ENCODE data around the gene PILRA.

Gene PILRA

GRCh38 chr7:100384628-100385294 lies 11.5 kb downstream of the PILRA start:
- no peaks in the 10 kb centered on the region for H3K4me1 ChIP-seq (ENCODE audit: control insufficient read depth, insufficient read depth, low read length)
- no peak overlapping the region for H3K9ac ChIP-seq (ENCODE audit: low read length)
- H3K9me3 ChIP-seq (ENCODE audit: control insufficient read depth, low read length): no peaks in the 10 kb centered on the region
- no peak for DNase-seq (ENCODE audit: low read depth)
- H3K36me3 ChIP-seq (ENCODE audit: control insufficient read depth, insufficient read depth, low read length, severe bottlenecking): no peaks in the 10 kb centered on the region
- no peak overlapping the region for H3K4me3 ChIP-seq (ENCODE audit: low read length)
- H3K27me3 ChIP-seq (replicated peaks; ENCODE audit: control insufficient read depth, insufficient read depth, low read length): no peaks in the 10 kb centered on the region

GRCh38 chr7:100386940-100387339 lies 13.7 kb downstream of the PILRA start:
- no peak overlapping the region for H3K9ac ChIP-seq (ENCODE audit: low read length)
- H3K9me3 ChIP-seq (ENCODE audit: control insufficient read depth, low read length): no peaks in the 10 kb centered on the region
- no peak overlapping the region for H3K4me3 ChIP-seq (ENCODE audit: low read length)
- H3K36me3 ChIP-seq (ENCODE audit: control insufficient read depth, insufficient read depth, low read length, severe bottlenecking): no peaks in the 10 kb centered on the region
- H3K4me1 ChIP-seq (ENCODE audit: control insufficient read depth, insufficient read depth, low read length): no peaks in the 10 kb centered on the region
- DNase-seq (ENCODE audit: low read depth): no peak
- H3K27me3 ChIP-seq (replicated peaks; ENCODE audit: control insufficient read depth, insufficient read depth, low read length): no peaks in the 10 kb centered on the region

DNA sequence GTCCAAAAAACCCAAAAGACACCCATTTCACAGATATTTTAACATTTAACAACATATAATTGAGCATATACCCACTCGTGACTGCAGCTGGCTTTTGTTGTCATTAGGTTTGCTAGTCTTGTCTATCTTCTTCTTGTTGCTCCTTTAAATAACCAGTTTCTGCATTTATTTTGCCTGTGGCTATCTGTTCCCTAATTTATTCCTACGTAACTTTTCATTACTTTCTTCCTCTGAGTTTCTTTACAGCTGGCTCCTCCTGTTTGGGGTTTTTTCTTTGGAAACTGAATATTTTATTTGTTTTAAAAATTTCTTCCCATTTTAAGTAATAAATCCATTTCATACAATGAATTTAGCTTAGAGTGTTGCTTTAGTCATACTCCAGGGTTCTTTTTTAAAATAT lies 14.4 kb downstream of the PILRA start:
- Histone ChIP-seq H3K27me3 (replicated peaks; ENCODE audit: control insufficient read depth, insufficient read depth, low read length) (no peaks in the 10 kb centered on the region), H3K4me3 (ENCODE audit: low read length) (no peak overlapping the region), H3K36me3 (ENCODE audit: control insufficient read depth, insufficient read depth, low read length, severe bottlenecking) (no peaks in the 10 kb centered on the region), H3K4me1 (ENCODE audit: control insufficient read depth, insufficient read depth, low read length) (peaks cover 7% of the 10 kb centered on the region), H3K9ac (ENCODE audit: low read length) (no peak overlapping the region), H3K9me3 (ENCODE audit: control insufficient read depth, low read length) (no peaks in the 10 kb centered on the region)
- DNase-seq (ENCODE audit: low read depth): no peak

DNA sequence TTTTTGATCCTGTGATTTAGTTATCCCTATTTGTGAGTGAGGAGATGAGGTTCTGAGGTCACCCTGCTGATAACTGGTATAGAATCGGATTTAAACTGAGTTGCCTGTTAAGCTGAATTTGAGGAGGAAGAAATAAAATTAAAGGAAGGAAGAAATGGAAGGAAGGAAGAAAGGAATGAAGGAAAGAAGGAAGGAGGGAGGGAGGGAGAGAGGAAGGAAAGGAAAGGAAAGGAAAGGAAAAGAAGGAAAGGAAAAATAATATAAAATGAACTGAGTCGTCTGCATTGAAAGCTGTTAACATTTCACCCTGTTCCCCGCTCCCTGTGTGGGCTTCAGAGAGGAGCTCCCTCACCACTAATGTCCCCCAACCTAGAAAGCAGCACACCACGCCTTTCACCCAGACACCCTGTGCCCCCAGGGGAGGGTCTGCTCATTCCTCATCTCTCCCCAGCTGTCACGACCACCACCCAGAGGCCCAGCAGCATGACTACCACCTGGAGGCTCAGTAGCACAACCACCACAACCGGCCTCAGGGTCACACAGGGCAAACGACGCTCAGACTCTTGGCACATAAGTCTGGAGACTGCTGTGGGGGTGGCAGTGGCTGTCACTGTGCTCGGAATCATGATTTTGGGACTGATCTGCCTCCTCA lies 16.3 kb downstream of the PILRA start:
- Histone ChIP-seq H3K36me3 (ENCODE audit: control insufficient read depth, insufficient read depth, low read length, severe bottlenecking) (no peaks in the 10 kb centered on the region), H3K9me3 (ENCODE audit: control insufficient read depth, low read length) (no peaks in the 10 kb centered on the region), H3K4me3 (ENCODE audit: low read length) (no peak overlapping the region), H3K9ac (ENCODE audit: low read length) (no peak overlapping the region), H3K27me3 (replicated peaks; ENCODE audit: control insufficient read depth, insufficient read depth, low read length) (no peaks in the 10 kb centered on the region), H3K4me1 (ENCODE audit: control insufficient read depth, insufficient read depth, low read length) (peaks cover 9% of the 10 kb centered on the region)
- DNase-seq (ENCODE audit: low read depth): no peak

DNA sequence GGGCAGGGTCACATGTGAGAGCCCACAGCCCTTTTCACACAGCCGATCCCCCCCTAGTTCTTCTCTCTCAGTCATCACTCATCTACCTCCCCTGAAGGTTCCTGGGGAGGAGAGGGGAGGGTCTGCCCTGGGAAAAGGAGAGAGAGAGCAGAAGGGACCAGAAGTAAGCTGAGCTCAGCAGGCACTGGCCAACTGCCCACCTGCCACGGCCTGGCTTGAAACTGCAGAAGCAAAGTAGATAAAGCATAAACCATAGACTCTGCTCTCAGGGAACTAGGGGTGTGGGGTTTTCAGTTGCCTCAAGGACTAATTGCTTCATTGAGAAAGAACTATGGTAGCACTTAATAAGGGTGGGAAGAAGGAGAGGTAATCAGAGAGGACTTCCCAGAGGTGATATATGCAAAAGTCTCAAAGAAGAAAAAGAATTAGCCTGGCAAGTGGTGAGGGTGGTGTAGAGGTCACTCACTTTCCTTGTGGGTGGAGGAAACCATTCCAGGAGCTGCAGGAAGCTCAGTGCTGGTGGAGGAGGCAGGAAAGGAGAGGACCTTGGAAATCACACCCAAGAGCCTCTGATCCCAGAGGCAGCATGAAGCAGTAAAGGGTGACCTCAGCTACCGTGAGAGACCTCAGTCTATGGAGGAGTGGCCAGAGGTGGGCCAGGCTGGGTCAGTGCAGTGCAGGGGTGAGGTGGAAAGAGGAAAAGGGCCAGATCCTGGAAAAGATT lies 17.2 kb downstream of the PILRA start:
- Histone ChIP-seq H3K9me3 (ENCODE audit: control insufficient read depth, low read length) (no peaks in the 10 kb centered on the region), H3K36me3 (ENCODE audit: control insufficient read depth, insufficient read depth, low read length, severe bottlenecking) (no peaks in the 10 kb centered on the region), H3K9ac (ENCODE audit: low read length) (no peak overlapping the region), H3K4me3 (ENCODE audit: low read length) (no peak overlapping the region), H3K4me1 (ENCODE audit: control insufficient read depth, insufficient read depth, low read length) (peaks cover 9% of the 10 kb centered on the region), H3K27me3 (replicated peaks; ENCODE audit: control insufficient read depth, insufficient read depth, low read length) (no peaks in the 10 kb centered on the region)
- no peak for DNase-seq (ENCODE audit: low read depth)

DNA sequence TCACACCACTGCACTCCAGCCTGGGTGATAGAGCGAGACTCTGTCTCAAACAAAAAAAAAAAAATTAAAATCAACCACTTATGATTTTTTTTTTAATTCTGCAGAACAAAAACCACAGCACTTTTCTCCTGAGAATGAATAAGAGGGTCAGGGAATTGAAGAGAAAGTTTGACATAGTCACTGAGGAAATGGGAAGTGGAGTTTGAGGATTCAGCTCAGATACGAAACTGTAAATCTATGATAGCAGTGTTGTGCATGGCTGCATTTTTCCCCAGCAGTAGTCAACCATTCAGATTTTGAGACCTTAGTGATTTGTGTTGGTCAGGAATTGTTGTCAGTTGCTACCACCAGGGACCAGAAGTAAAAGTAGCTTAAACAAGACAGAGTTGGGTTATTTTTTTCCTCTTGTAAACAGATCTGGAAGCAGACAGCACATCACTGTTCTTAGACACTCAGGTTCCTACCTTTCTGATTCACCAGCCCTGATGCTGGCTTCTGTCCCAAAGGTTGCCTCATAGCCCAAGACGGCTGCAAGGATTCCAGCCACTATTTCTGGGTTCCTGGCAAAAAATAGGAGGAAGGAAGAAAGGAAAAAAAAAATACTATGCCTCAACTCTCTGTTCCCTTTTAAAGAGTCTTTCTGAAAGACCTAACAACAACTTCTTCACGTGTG lies 20.1 kb downstream of the PILRA start:
- H3K4me1 ChIP-seq (ENCODE audit: control insufficient read depth, insufficient read depth, low read length): peaks cover 19% of the 10 kb centered on the region
- peaks cover 7% of the 10 kb centered on the region for H3K27me3 ChIP-seq (replicated peaks; ENCODE audit: control insufficient read depth, insufficient read depth, low read length)
- no peak for DNase-seq (ENCODE audit: low read depth)
- H3K9me3 ChIP-seq (ENCODE audit: control insufficient read depth, low read length): no peaks in the 10 kb centered on the region
- H3K4me3 ChIP-seq (ENCODE audit: low read length): no peak overlapping the region
- no peak overlapping the region for H3K9ac ChIP-seq (ENCODE audit: low read length)
- H3K36me3 ChIP-seq (ENCODE audit: control insufficient read depth, insufficient read depth, low read length, severe bottlenecking): no peaks in the 10 kb centered on the region

DNA sequence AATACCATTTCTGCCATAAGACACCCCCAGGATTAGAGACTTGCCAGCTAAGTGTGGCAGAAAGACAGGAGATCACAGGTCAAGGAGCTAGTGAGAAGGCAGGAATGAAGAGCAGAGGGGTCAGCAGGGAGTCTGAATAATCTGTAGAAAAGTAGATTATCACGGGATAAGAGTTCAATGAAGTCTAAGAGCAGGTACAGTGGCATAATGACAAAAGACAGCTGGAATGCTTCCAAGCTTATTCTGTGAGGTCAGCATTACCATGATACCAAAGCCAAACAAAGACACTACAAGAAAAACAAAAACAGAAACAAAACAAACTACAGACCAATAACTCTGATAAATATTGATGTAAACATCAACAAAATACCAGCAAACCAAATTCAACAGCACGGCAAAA lies 20.8 kb downstream of the PILRA start:
- H3K27me3 ChIP-seq (replicated peaks; ENCODE audit: control insufficient read depth, insufficient read depth, low read length): peaks cover 7% of the 10 kb centered on the region
- peaks cover 23% of the 10 kb centered on the region for H3K4me1 ChIP-seq (ENCODE audit: control insufficient read depth, insufficient read depth, low read length)
- no peak overlapping the region for H3K4me3 ChIP-seq (ENCODE audit: low read length)
- no peaks in the 10 kb centered on the region for H3K36me3 ChIP-seq (ENCODE audit: control insufficient read depth, insufficient read depth, low read length, severe bottlenecking)
- H3K9ac ChIP-seq (ENCODE audit: low read length): no peak overlapping the region
- H3K9me3 ChIP-seq (ENCODE audit: control insufficient read depth, low read length): no peaks in the 10 kb centered on the region
- no peak for DNase-seq (ENCODE audit: low read depth)

DNA sequence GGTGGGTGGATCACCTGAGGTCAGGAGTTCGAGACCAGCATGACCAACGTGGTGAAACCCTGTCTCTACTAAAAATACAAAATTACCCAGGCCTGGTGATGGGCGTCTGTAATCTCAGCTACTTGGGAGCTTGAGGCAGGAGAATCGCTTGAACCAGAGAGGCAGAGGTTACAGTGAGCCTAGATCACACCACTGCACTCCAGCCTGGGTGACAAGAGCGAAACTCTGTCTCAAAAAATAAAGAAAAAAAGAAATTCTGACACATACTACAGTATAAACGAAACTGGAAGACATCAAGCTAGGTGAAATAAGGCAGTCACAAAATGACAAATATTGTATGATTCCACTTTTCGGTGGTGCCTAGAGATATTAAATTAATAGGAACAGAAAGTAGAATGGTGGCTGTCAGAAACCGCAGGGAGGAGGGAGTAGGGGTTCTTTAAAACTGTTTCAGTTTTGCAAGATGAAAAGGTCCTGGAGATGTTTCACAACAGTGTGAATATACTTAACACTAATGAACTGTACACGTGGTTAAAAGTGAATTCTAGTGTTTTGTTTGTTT lies 23.2 kb downstream of the PILRA start:
- H3K36me3 ChIP-seq (ENCODE audit: control insufficient read depth, insufficient read depth, low read length, severe bottlenecking): no peaks in the 10 kb centered on the region
- no peaks in the 10 kb centered on the region for H3K9me3 ChIP-seq (ENCODE audit: control insufficient read depth, low read length)
- peaks cover 7% of the 10 kb centered on the region for H3K27me3 ChIP-seq (replicated peaks; ENCODE audit: control insufficient read depth, insufficient read depth, low read length)
- DNase-seq (ENCODE audit: low read depth): no peak
- H3K9ac ChIP-seq (ENCODE audit: low read length): no peak overlapping the region
- H3K4me1 ChIP-seq (ENCODE audit: control insufficient read depth, insufficient read depth, low read length): peaks cover 23% of the 10 kb centered on the region
- no peak overlapping the region for H3K4me3 ChIP-seq (ENCODE audit: low read length)

- Histone ChIP-seq H3K9me3 (ENCODE audit: control insufficient read depth, low read length) (no peaks in the 10 kb centered on the region), H3K4me1 (ENCODE audit: control insufficient read depth, insufficient read depth, low read length) (peaks cover 18% of the 10 kb centered on the region), H3K27me3 (replicated peaks; ENCODE audit: control insufficient read depth, insufficient read depth, low read length) (peaks cover 7% of the 10 kb centered on the region), H3K36me3 (ENCODE audit: control insufficient read depth, insufficient read depth, low read length, severe bottlenecking) (no peaks in the 10 kb centered on the region), H3K4me3 (ENCODE audit: low read length) (no peak overlapping the region), H3K9ac (ENCODE audit: low read length) (no peak overlapping the region)
- no peak for DNase-seq (ENCODE audit: low read depth)
Observed at GRCh38 chr7:100397315-100398081, 24.2 kb downstream of the PILRA start.

DNA sequence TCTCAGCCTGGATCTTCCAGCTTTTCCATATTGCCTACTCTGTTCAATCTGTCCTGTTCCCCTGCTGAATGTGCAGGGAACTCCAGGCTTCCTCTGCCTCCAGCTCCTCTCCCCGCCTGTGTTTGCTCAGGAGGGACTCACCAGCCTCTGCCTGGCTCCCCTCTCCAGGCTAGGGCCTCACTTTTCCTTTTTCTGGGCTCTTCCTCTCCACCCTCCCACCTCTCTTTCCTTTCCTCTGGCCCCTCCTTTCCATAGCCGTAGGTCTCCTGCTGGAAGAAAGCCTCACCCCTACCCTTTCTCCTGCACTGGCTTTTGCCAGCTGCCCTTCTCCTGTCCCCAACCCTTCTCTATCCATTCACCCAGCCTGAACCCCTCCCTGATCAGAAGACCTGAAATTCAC lies 25.0 kb downstream of the PILRA start:
- peaks cover 7% of the 10 kb centered on the region for H3K27me3 ChIP-seq (replicated peaks; ENCODE audit: control insufficient read depth, insufficient read depth, low read length)
- H3K4me3 ChIP-seq (ENCODE audit: low read length): no peak overlapping the region
- H3K9ac ChIP-seq (ENCODE audit: low read length): no peak overlapping the region
- H3K4me1 ChIP-seq (ENCODE audit: control insufficient read depth, insufficient read depth, low read length): peaks cover 14% of the 10 kb centered on the region
- no peaks in the 10 kb centered on the region for H3K9me3 ChIP-seq (ENCODE audit: control insufficient read depth, low read length)
- no peak for DNase-seq (ENCODE audit: low read depth)
- no peaks in the 10 kb centered on the region for H3K36me3 ChIP-seq (ENCODE audit: control insufficient read depth, insufficient read depth, low read length, severe bottlenecking)
